GM10266 (cell line): Measurements from ENCODE around the gene UBALD1.

ENCODE experiments used
- DNase-seq: peaks from one replicate; pipeline ENCODE4 v3.0.0; 2012; ENCODE audit errors: extremely low spot score
- CTCF ChIP-seq: IDR thresholded peaks from 2 replicates; pipeline ENCODE4 v1.5.1; 2012; ENCODE audit warnings: mild to moderate bottlenecking, low read depth; ENCODE audit not compliant: control insufficient read depth, insufficient read depth; ENCODE audit errors: missing control alignments

UBALD1 gene

GRCh38 chr16:4609200-4610010, 5.3 kb downstream of the UBALD1 start:
- no peak for TF ChIP-seq CTCF
- DNase-seq, result no peak

GRCh38 chr16:4608704-4608980, 6.0 kb downstream of the UBALD1 start:
- TF ChIP-seq CTCF, result no peak
- DNase-seq, result no peak

GRCh38 chr16:4607841-4608703, 6.6 kb downstream of the UBALD1 start:
- DNase-seq, result no peak
- TF ChIP-seq CTCF, result no peak

GRCh38 chr16:4606354-4606753, 8.3 kb downstream of the UBALD1 start:
- no peak for TF ChIP-seq CTCF
- DNase-seq, result no peak

- DNase-seq, result no peak
- TF ChIP-seq CTCF, result no peak
These were observed 10.3 kb downstream of the UBALD1 start for GRCh38 chr16:4604401-4604800.

- no peak for DNase-seq
- TF ChIP-seq CTCF, result no peak
These were observed 11.0 kb downstream of the UBALD1 start for GRCh38 chr16:4603624-4604170.

GRCh38 chr16:4602331-4602730, 12.4 kb downstream of the UBALD1 start:
- DNase-seq, result no peak
- TF ChIP-seq CTCF, result no peak
